ENCODE data around the gene GHR. TPM values are rescaled to one million over a fixed set of nuclear protein-coding genes. Genes with fewer than 3 reads are reported as not detected.

Gene GHR
- polyA plus RNA-seq, 1 experiment: 0.90 TPM

- POLR2A ChIA-PET: no interaction called here
- no peak for TF ChIP-seq CTCF (IDR thresholded peaks at IDR 0.05; ENCODE audit: insufficient read depth, low read depth, low read length)
- H3K27me3 ChIP-seq (ENCODE audit: control insufficient read depth, insufficient read depth, low read length): no peaks in the 10 kb centered on the region
Observed at GRCh38 chr5:42518595-42519221, 95.5 kb downstream of the GHR start.

GRCh38 chr5:42520203-42520602 lies 97.0 kb downstream of the GHR start:
- POLR2A ChIA-PET: no interaction called here
- CTCF ChIA-PET: no interaction called here
- no peak for TF ChIP-seq CTCF (IDR thresholded peaks at IDR 0.05; ENCODE audit: insufficient read depth, low read depth, low read length)
- Histone ChIP-seq H3K4me3 (ENCODE audit: low read depth, low read length) (no peak overlapping the region), H3K36me3 (ENCODE audit: control insufficient read depth, insufficient read depth, low read length) (no peaks in the 10 kb centered on the region), H3K27me3 (ENCODE audit: control insufficient read depth, insufficient read depth, low read length) (no peaks in the 10 kb centered on the region)
- DNase-seq (ENCODE audit: low read depth): no peak

More at GRCh38 chr5:42518595-42519221, 95.5 kb downstream of the GHR start:
- no peak for DNase-seq (ENCODE audit: low read depth)
- CTCF ChIA-PET: no interaction called here
- no peak overlapping the region for H3K4me3 ChIP-seq (ENCODE audit: low read depth, low read length)
- H3K36me3 ChIP-seq (ENCODE audit: control insufficient read depth, insufficient read depth, low read length): no peaks in the 10 kb centered on the region

- H3K27me3 ChIP-seq (ENCODE audit: control insufficient read depth, insufficient read depth, low read length): no peaks in the 10 kb centered on the region
- H3K36me3 ChIP-seq (ENCODE audit: control insufficient read depth, insufficient read depth, low read length): no peaks in the 10 kb centered on the region
- no peak for TF ChIP-seq CTCF (IDR thresholded peaks at IDR 0.05; ENCODE audit: insufficient read depth, low read depth, low read length)
- ChIA-PET POLR2A (no interaction called here), CTCF (interaction anchor here (0.9 kb wide), 1 partner anchor 62 kb away, joined by 4 read pairs; no protein-coding TSS in a partner anchor)
- no peak for DNase-seq (ENCODE audit: low read depth)
- H3K4me3 ChIP-seq (ENCODE audit: low read depth, low read length): no peak overlapping the region
Observed at GRCh38 chr5:42520957-42521356, 97.7 kb downstream of the GHR start.

- no peak for TF ChIP-seq CTCF (IDR thresholded peaks at IDR 0.05; ENCODE audit: insufficient read depth, low read depth, low read length)
Observed at GRCh38 chr5:42521406-42521805, 98.2 kb downstream of the GHR start.

GRCh38 chr5:42522783-42523182 lies 99.5 kb downstream of the GHR start:
- no peak for DNase-seq (ENCODE audit: low read depth)
- no peaks in the 10 kb centered on the region for H3K27me3 ChIP-seq (ENCODE audit: control insufficient read depth, insufficient read depth, low read length)
- CTCF ChIA-PET: no interaction called here
- POLR2A ChIA-PET: no interaction called here
- H3K4me3 ChIP-seq (ENCODE audit: low read depth, low read length): no peak overlapping the region
- no peak for TF ChIP-seq CTCF (IDR thresholded peaks at IDR 0.05; ENCODE audit: insufficient read depth, low read depth, low read length)
- no peaks in the 10 kb centered on the region for H3K36me3 ChIP-seq (ENCODE audit: control insufficient read depth, insufficient read depth, low read length)

More at GRCh38 chr5:42521406-42521805, 98.2 kb downstream of the GHR start:
- DNase-seq (ENCODE audit: low read depth): no peak
- Histone ChIP-seq H3K36me3 (ENCODE audit: control insufficient read depth, insufficient read depth, low read length) (no peaks in the 10 kb centered on the region), H3K4me3 (ENCODE audit: low read depth, low read length) (no peak overlapping the region), H3K27me3 (ENCODE audit: control insufficient read depth, insufficient read depth, low read length) (no peaks in the 10 kb centered on the region)
- POLR2A ChIA-PET: no interaction called here
- CTCF ChIA-PET: interaction anchor here (0.9 kb wide), 1 partner anchor 62 kb away, joined by 4 read pairs; no protein-coding TSS in a partner anchor

Measured in BJ (cell line).